Left cardiac atrium (tissue), 4 donors: ENCODE results near the gene AHRR. TPM values are rescaled to one million over a fixed set of nuclear protein-coding genes. Genes with fewer than 3 reads are reported as not detected.
"Not testable (repeated sequence)": the region's sequence is repeated elsewhere in the genome, so short reads cannot be mapped to it uniquely, and the experiment has no call there.

Experiments
- ATAC-seq, 2 donors: fragments of 200-7000 bp; cut with Tn5 transposase; one replicate each; pipeline ENCODE4 v1.9.1; 2020; ENCODE audit warnings: mild to moderate bottlenecking in 2 of 2, moderate library complexity in 2 of 2
- DNase-seq: peaks from one replicate; pipeline ENCODE4 v3.0.0-alpha.2; 2020
- intact Hi-C, 2 donors: fragments of 100-400 bp; cut with DNase I; formaldehyde crosslinking; loops; one replicate each; pipeline versions ENCODE4 v1.14.1 to v1.15.1; 2022 to 2023
- total RNA-seq, 2 donors: library from RNA; stranded (reverse); fragmentation: NEBNext Ultra II Directional; extraction: Animal tissue kit (Norgen Biotek cat#: 25700); gene quantifications; one replicate each; pipeline ENCODE4 v1.2.1, GENCODE V29; 2021
- donor health status: DM: no; HTN: yes; CAD: no.
- donor health status: DM: no; HTN: yes; CAD: no; lungs with severe emphysema.
- donor health status: DM: yes; HTN: yes; CAD: no.
- donor health status: Dilated cardiomyopathy.

AHRR gene
- total RNA-seq, 2 donors from 2014 or later = 1.9 to 3.8 TPM

GRCh38 chr5:302966-303365, 18.5 kb upstream of the AHRR start:
- intact Hi-C loops = no loop called here
- DNase-seq (no peak), ATAC-seq (no peak)

GRCh38 chr5:303741-304140, 17.8 kb upstream of the AHRR start:
- ATAC-seq, intact Hi-C loops, DNase-seq: not testable (repeated sequence)

DNA sequence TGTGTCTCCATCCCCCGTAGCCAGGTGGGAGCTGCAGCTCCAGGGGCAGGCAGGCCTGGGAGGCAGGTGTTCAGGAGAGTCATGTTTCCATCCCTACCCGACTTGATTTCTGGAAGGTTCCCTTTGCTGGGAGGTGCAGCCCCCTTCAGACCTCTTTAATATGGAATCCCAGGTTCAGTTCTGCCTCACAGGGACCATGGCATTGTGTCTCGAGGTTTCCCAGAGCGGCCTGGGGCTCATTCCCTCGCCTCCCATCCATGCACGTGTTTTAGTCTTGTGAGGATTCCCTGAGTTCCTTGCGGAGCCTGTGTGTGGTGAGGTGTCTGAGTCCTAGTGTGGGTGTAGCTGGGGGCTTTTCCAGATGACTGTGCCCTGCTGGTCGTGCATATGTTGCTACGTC, 16.5 kb upstream of the AHRR start:
- ATAC-seq (no peak), DNase-seq (no peak)
- intact Hi-C loops = no loop called here

GRCh38 chr5:305459-305858, 16.1 kb upstream of the AHRR start:
- DNase-seq = no peak
- intact Hi-C loops = no loop called here
- no peak for ATAC-seq

- intact Hi-C loops = no loop called here
- ATAC-seq (no peak), DNase-seq (no peak)
Measured at GRCh38 chr5:306011-306805, 15.3 kb upstream of the AHRR start.

- intact Hi-C loops = no loop called here
- DNase-seq = no peak
- no peak for ATAC-seq
Measured at GRCh38 chr5:307306-307705, 14.2 kb upstream of the AHRR start.

- DNase-seq (no peak), ATAC-seq (no peak)
- intact Hi-C loops = no loop called here
Measured at GRCh38 chr5:307794-308579, 13.5 kb upstream of the AHRR start.

DNA sequence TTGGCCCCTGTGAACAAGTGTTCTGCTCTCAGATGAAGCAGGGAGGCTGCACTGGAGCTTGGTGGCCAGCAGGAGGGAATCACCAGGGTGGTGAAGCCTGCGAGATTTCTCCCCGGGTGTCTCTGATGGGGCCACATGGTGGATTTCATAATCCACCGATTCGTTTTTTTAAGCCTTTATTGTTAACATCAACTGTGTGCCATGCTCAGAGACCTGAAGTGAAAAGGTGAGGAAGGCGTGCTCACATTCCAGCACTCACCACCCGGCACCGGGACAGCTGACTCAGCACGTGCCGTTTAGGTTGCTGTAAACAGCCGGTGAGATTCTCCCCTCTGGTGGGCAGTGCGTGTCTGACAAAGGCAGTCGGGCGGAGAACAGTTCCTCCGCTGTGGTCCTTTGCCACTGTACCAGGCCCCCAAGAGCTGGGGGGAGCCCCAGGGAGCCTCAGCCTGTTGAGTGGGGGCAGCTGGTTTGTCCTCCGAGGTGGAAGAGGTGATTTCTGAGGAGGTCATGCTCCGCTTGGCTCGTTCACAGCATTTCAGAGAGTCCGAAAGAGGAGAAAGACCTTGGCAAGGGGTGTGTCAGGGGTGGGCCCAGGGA, 12.7 kb upstream of the AHRR start:
- intact Hi-C loops = no loop called here
- ATAC-seq (peak; percentile 47 to 83), DNase-seq (no peak)

- ATAC-seq, DNase-seq: not testable (repeated sequence)
- intact Hi-C loops = loop anchor here in 1 of 2 donors (10.0 kb wide), 1 partner anchor 125 kb away; no protein-coding TSS in a partner anchor
Measured at GRCh38 chr5:309831-310230, 11.7 kb upstream of the AHRR start.

- DNase-seq = no peak
- intact Hi-C loops = loop anchor here in 1 of 2 donors (10.0 kb wide), 1 partner anchor 124 kb away; no protein-coding TSS in a partner anchor
- no peak for ATAC-seq
Measured at GRCh38 chr5:310516-310915, 11.0 kb upstream of the AHRR start.

- ATAC-seq = no peak
- intact Hi-C loops = loop anchor here in 1 of 2 donors (10.0 kb wide), 1 partner anchor 124 kb away; no protein-coding TSS in a partner anchor
- no peak for DNase-seq
Measured at GRCh38 chr5:310941-311434, 10.5 kb upstream of the AHRR start.

- intact Hi-C loops = loop anchor here in 1 of 2 donors (10.0 kb wide), 1 partner anchor 123 kb away; no protein-coding TSS in a partner anchor
- no peak for DNase-seq
Measured at GRCh38 chr5:311963-312362, 9.6 kb upstream of the AHRR start.

DNA sequence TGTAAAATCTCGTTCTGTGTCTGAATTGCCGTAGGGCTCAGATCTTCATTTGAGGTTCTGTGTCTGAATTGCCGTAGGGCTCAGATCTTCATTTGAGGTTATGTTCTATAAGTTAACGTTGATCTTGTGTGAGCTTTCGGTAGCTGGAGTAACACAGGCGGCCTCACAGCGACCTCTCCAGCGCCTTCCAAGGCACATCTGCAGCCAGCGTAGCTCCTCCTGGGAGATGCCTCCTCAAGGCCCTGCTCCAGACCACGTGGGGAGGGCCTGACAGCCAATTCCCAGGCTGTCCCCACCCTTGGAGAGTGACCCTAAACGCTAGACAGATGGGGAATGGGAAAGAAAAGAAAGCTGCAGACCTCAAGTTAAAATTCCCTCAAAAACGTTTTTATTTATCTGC, 8.7 kb upstream of the AHRR start:
- DNase-seq = no peak
- intact Hi-C loops = loop anchor here in 1 of 2 donors (10.0 kb wide), 1 partner anchor 122 kb away; no protein-coding TSS in a partner anchor
- peak in 1 of 2 donors; percentile 64 for ATAC-seq

More at GRCh38 chr5:311963-312362, 9.6 kb upstream of the AHRR start:
- ATAC-seq = no peak

- intact Hi-C loops = loop anchor here in 1 of 2 donors (10.0 kb wide), 1 partner anchor 122 kb away; no protein-coding TSS in a partner anchor
- ATAC-seq (no peak), DNase-seq (no peak)
Measured at GRCh38 chr5:313265-313664, 8.2 kb upstream of the AHRR start.

GRCh38 chr5:313806-314376, 7.6 kb upstream of the AHRR start:
- intact Hi-C loops = loop anchor here in 1 of 2 donors (10.0 kb wide), 1 partner anchor 121 kb away; no protein-coding TSS in a partner anchor
- no peak for ATAC-seq
- no peak for DNase-seq

DNA sequence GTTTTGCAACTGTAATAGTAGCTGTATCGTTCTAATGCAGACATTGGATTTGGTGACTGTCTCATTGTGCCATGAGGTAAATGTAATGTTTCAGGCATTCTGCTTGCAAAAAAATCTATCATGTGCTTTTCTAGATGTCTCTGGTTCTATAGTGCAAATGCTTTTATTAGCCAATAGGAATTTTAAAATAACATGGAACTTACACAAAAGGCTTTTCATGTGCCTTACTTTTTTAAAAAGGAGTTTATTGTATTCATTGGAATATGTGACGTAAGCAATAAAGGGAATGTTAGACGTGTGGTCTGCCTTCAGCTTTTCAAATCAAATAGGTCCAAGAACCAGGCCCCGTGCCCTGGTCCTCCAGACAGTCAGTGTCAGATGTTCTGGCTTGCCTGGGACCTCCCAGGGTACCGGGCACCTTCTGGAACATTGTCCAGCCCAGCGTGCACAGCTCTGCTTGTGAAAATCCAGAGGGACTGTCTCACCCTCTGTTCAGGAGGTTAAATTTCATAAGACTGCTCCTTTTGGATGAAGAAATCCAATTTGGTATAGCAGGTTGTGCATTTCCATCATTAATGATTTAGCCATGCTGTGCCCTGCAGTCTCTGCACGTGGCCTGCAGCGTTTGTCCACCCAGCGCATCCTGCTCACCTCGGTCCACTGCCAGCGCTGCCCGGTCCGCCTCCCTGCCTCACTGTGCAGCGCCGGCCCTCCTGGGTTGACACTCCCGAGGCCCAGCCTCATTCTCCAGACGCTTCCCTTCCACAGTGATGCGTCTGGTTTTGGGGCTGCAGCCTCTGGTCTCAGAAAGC, 6.6 kb upstream of the AHRR start:
- intact Hi-C loops = loop anchor here in 1 of 2 donors (10.0 kb wide), 1 partner anchor 120 kb away; no protein-coding TSS in a partner anchor

DNA sequence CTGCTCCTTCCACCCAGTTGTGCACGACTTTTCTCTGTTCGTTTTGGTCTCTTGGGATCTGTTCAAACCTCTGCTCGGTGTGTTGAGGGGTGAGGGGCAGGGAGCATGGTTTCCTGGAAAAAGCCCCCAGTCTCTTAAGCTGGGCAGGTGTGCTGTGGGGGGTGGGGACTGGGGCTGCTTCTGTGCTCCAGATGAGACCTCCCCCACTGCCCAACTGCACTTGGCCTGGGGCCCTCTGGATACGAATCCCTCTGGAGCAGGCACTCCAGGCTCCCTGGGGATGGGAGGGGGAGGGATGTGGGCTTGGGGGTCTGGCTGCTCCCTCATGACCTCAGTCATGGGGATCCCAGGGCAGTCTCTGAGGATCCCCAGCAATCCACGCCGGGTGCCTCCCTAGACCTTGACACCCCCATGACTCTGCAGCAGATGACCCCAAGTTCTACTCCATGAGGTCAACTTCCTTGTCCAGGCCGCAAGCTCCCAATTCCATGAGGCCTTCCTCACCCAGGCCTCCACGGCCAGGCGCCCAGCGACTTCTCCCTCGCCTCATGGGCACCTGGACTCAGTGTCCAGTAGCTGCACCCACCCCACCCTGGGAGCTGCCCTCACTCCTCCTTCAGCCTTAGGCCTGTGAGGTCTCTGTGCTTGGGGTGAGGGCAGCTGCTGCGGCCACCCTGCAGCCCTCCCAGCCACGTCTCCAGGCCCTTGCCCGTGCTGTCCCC, 5.9 kb upstream of the AHRR start:
- ATAC-seq (no peak), DNase-seq (no peak)
- intact Hi-C loops = loop anchor here in 1 of 2 donors (10.0 kb wide), 1 partner anchor 119 kb away; no protein-coding TSS in a partner anchor

More for the DNA sequence above, 6.6 kb upstream of the AHRR start:
- ATAC-seq (no peak), DNase-seq (no peak)
